Small intestine (tissue), 7 donors: ENCODE measurements around the gene SF3B5. TPM values are rescaled to one million over a fixed set of nuclear protein-coding genes. Genes with fewer than 3 reads are reported as not detected.
"Not testable (repeated sequence)": the region's sequence is repeated elsewhere in the genome, so short reads cannot be mapped to it uniquely, and the experiment has no call there.

Experiments
- DNase-seq, 2 donors: peaks; one replicate each; pipeline versions ENCODE4 v3.0.0 to v3.0.0-alpha.2; 2013
- FAIRE-seq: peaks from 2 replicates; lab custom pipeline; 2012; peaks lifted over from hg19 to GRCh38; lab: Jason Lieb, UNC
- H3K27ac ChIP-seq, 3 donors: one replicate each; pipeline ENCODE4 v1.5.1; 2013; ENCODE audit warnings: low read length in 2 of 3, mild to moderate bottlenecking in 2 of 3, control low read depth in 1 of 3, inconsistent platforms in 1 of 3, low read depth in 1 of 3, moderate library complexity in 1 of 3
- H3K27me3 ChIP-seq, 3 donors: one replicate each; pipeline ENCODE4 v1.6.1; 2013; ENCODE audit warnings: low read length in 3 of 3, inconsistent platforms in 1 of 3; ENCODE audit not compliant: control insufficient read depth in 3 of 3, insufficient read depth in 3 of 3
- H3K36me3 ChIP-seq, 3 donors: one replicate each; pipeline ENCODE4 v1.6.1; 2013; ENCODE audit warnings: low read length in 3 of 3, inconsistent platforms in 1 of 3, low read depth in 1 of 3, mild to moderate bottlenecking in 1 of 3, moderate library complexity in 1 of 3; ENCODE audit not compliant: control insufficient read depth in 3 of 3, insufficient read depth in 2 of 3
- H3K4me1 ChIP-seq, 3 donors: one replicate each; pipeline ENCODE4 v1.6.1; 2013; ENCODE audit warnings: low read length in 2 of 3, inconsistent platforms in 1 of 3, low read depth in 1 of 3, mild to moderate bottlenecking in 1 of 3, moderate library complexity in 1 of 3; ENCODE audit not compliant: control insufficient read depth in 3 of 3, insufficient read depth in 2 of 3
- H3K4me3 ChIP-seq, 3 donors: one replicate each; pipeline ENCODE4 v1.5.1; 2013; ENCODE audit warnings: low read length in 3 of 3, control low read depth in 1 of 3, inconsistent platforms in 1 of 3, low read depth in 1 of 3, mild to moderate bottlenecking in 1 of 3, moderate library complexity in 1 of 3
- H3K9me3 ChIP-seq, 2 donors: one replicate each; pipeline ENCODE4 v1.6.1; 2013; ENCODE audit warnings: low read depth in 1 of 2, low read length in 1 of 2; ENCODE audit not compliant: control insufficient read depth in 2 of 2, insufficient read depth in 1 of 2
- WGBS, 3 donors: extraction: QIAGEN DNeasy Blood & Tissue Kit; methylation state at CpG; one replicate each; pipeline ENCODE4 v1.1.7; 2013; 5-methylcytosine and 5-hydroxymethylcytosine counted together
- polyA plus RNA-seq, 4 donors: library from polyadenylated mRNA; stranded (reverse) in 3 of 4; unstranded in 1 of 4; fragments of 200-250 nt in 3 of 4; fragments of 120-200 nt in 1 of 4; gene quantifications; one replicate each; pipeline versions ENCODE4 v1.2.1 to v1.2.3, GENCODE V29; 2013
- donor health status: healthy with polysubstance abuse.
- donor health status: control.
- donor health status: control.
- donor health status: Bipolar disorder and iron deficiency.
- donor health status: healthy.

The SF3B5 gene
- polyA plus RNA-seq, 4 donors = 135 to 363 (median 246) TPM

GRCh38 chr6:144138542-144138941 lies 43.2 kb upstream of the SF3B5 start:
- no peaks in the 10 kb centered on the region for H3K36me3 ChIP-seq
- FAIRE-seq = no peak
- DNase-seq = no peak
- WGBS, 3 donors = 71 to 84% (median 76%) methylated on average over 4 of the region's 4 CpGs
- H3K27me3 ChIP-seq = no peaks in the 10 kb centered on the region
- no peak overlapping the region for H3K27ac ChIP-seq
- no peaks in the 10 kb centered on the region for H3K4me1 ChIP-seq
- no peak overlapping the region for H3K4me3 ChIP-seq
- H3K9me3 ChIP-seq = no peaks in the 10 kb centered on the region

- Histone ChIP-seq H3K4me1 (no peaks in the 10 kb centered on the region), H3K27ac (no peak overlapping the region), H3K27me3 (no peaks in the 10 kb centered on the region), H3K9me3 (no peaks in the 10 kb centered on the region), H3K4me3 (no peak overlapping the region), H3K36me3 (no peaks in the 10 kb centered on the region)
- no peak for DNase-seq
- WGBS, 3 donors = 70 to 79% (median 74%) methylated on average over 2 of the region's 2 CpGs
- no peak for FAIRE-seq
Measured at GRCh38 chr6:144134737-144135136, 39.4 kb upstream of the SF3B5 start.

- H3K4me3 ChIP-seq = no peak overlapping the region
- WGBS, 3 donors = 89 to 93% (median 90%) methylated on average over 2 of the region's 2 CpGs
- no peak for FAIRE-seq
Measured at GRCh38 chr6:144134176-144134575, 38.8 kb upstream of the SF3B5 start.

GRCh38 chr6:144133225-144133821 lies 38.0 kb upstream of the SF3B5 start:
- DNase-seq (no peak), FAIRE-seq (no peak)
- Histone ChIP-seq H3K36me3 (no peaks in the 10 kb centered on the region), H3K27ac (no peak overlapping the region), H3K27me3 (no peaks in the 10 kb centered on the region), H3K9me3 (no peaks in the 10 kb centered on the region), H3K4me3 (no peak overlapping the region), H3K4me1 (no peaks in the 10 kb centered on the region)
- 74 to 82% (median 79%) methylated on average over 5 of the region's 5 CpGs for WGBS, 3 donors

More at GRCh38 chr6:144134176-144134575, 38.8 kb upstream of the SF3B5 start:
- no peaks in the 10 kb centered on the region for H3K36me3 ChIP-seq
- DNase-seq = no peak
- no peak overlapping the region for H3K27ac ChIP-seq
- H3K27me3 ChIP-seq = no peaks in the 10 kb centered on the region
- H3K9me3 ChIP-seq = no peaks in the 10 kb centered on the region
- H3K4me1 ChIP-seq = no peaks in the 10 kb centered on the region

DNA sequence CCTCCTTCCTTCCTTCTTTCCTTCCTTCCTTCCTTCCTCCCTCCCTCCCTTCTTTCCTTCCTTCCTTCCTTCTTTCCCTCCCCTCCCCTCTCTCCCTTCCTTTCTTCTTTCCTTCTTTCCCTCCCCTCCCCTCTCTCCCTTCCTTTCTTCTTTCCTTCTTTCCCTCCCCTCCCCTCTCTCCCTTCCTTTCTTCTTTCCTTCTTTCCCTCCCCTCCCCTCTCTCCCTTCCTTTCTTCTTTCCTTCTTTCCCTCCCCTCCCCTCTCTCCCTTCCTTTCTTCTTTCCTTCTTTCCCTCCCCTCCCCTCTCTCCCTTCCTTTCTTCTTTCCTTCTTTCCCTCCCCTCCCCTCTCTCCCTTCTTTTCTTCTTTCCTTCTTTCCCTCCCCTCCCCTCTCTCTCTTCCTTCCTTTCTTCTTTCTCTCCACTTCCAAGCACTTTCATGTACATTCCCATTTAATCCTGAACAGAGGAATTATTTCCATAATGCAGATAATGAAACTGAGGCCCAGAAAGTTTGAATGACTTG lies 36.9 kb upstream of the SF3B5 start:
- not testable (repeated sequence) for H3K9me3 ChIP-seq, H3K27ac ChIP-seq, H3K4me3 ChIP-seq, FAIRE-seq, H3K4me1 ChIP-seq, H3K27me3 ChIP-seq, H3K36me3 ChIP-seq, DNase-seq

GRCh38 chr6:144131248-144131709 lies 35.9 kb upstream of the SF3B5 start:
- 49 to 64% (median 56%) methylated on average over 1 of the region's 1 CpG for WGBS, 3 donors
- Histone ChIP-seq H3K27ac (no peak overlapping the region), H3K9me3 (no peaks in the 10 kb centered on the region), H3K4me3 (no peak overlapping the region), H3K4me1 (no peaks in the 10 kb centered on the region), H3K36me3 (no peaks in the 10 kb centered on the region), H3K27me3 (no peaks in the 10 kb centered on the region)
- no peak for DNase-seq
- no peak for FAIRE-seq

DNA sequence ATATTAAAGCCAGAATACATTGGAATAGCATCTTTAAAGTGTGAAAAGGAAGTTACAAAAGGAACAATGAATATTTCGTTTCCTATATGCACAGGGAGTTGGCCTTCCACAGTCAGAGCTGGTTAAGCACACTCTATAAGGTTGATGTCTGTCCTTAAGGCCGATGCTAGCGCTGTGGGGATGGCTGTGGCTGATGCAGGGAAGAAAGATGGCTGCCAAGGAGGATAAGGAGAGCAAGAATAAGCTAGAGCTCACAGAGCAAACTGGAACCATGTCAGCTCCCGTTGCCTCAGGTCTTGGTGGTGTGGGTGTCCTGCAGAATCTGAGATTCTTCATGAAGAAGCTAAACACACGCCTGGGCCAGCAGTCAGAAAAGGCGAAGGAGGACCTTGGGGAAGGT lies 34.1 kb upstream of the SF3B5 start:
- no peak overlapping the region for H3K27ac ChIP-seq
- no peaks in the 10 kb centered on the region for H3K27me3 ChIP-seq
- H3K4me1 ChIP-seq = no peaks in the 10 kb centered on the region
- FAIRE-seq (no peak), DNase-seq (no peak)
- WGBS, 3 donors = 86 to 89% (median 87%) methylated on average over 6 of the region's 6 CpGs
- no peaks in the 10 kb centered on the region for H3K9me3 ChIP-seq
- H3K4me3 ChIP-seq = no peak overlapping the region
- H3K36me3 ChIP-seq = no peaks in the 10 kb centered on the region

DNA sequence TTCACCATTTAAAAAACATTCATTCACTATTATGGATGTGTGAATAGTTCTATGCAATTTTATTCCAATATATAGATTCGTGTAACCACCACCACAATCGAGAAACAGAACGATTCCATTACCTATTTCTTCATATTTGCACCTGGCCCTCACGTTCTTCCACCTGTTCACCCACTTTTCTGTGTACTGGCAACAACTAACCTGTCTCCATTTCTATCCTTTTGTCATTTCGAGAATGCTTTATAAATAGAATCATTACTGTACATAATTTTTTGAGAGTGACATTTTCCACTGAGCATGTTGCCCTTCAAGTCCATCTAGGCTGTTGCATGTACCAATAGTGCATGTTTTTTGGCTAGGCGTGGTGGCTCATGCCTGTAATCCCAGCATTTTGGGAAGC lies 31.7 kb upstream of the SF3B5 start:
- FAIRE-seq = no peak
- Histone ChIP-seq H3K9me3 (no peaks in the 10 kb centered on the region), H3K4me1 (no peaks in the 10 kb centered on the region), H3K36me3 (no peaks in the 10 kb centered on the region), H3K4me3 (no peak overlapping the region), H3K27me3 (no peaks in the 10 kb centered on the region), H3K27ac (no peak overlapping the region)
- DNase-seq = no peak
- 82 to 88% (median 86%) methylated on average over 6 of the region's 6 CpGs for WGBS, 3 donors

DNA sequence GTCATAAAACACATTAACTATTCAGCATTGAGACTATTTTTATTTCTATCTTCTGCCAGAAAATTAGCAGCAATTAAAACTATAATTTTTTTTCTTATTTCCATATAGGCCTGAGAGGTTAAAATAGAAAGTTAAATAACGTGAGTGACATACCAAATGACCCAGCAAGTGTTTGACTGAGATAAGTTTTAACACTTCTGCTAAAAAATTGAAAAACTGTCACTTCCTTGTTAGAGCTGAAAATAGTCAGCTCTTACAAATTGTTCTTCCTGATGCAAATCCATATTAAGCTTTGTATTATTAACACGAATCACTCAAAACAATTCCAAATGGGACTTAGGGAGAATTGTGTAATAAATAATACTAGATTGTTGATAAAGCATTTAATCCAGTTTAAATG lies 28.5 kb upstream of the SF3B5 start:
- no peak overlapping the region for H3K27ac ChIP-seq
- no peaks in the 10 kb centered on the region for H3K36me3 ChIP-seq
- H3K4me1 ChIP-seq = no peaks in the 10 kb centered on the region
- no peak overlapping the region for H3K4me3 ChIP-seq
- 50 to 79% (median 67%) methylated on average over 2 of the region's 2 CpGs for WGBS, 3 donors
- FAIRE-seq (no peak), DNase-seq (no peak)
- H3K27me3 ChIP-seq = no peaks in the 10 kb centered on the region
- no peaks in the 10 kb centered on the region for H3K9me3 ChIP-seq
